Sigmoid colon (tissue), 4 donors: ENCODE measurements around the gene EIF4H.

ENCODE experiments used
- EP300 ChIP-seq, 4 donors: sonication (generic); formaldehyde crosslinking; IDR thresholded peaks; one replicate each; pipeline ENCODE4 v1.6.1; 2017; ENCODE audit warnings: antibody characterized with exemption in 4 of 4
- POLR2A ChIP-seq, 2 donors: fragments of 450-650 bp; IDR thresholded peaks; one replicate each; pipeline ENCODE4 v1.6.1; 2016; ENCODE audit warnings: antibody characterized with exemption in 2 of 2, mild to moderate bottlenecking in 2 of 2, moderate library complexity in 2 of 2

GRCh38 chr7:74202841-74203556 lies 28.8 kb downstream of the EIF4H start:
- TF ChIP-seq POLR2A (IDR thresholded peaks at IDR 0.05) (no peak), EP300 (IDR thresholded peaks at IDR 0.05) (no peak)
